ENCODE results near the gene CCN5.

CCN5 gene

DNA sequence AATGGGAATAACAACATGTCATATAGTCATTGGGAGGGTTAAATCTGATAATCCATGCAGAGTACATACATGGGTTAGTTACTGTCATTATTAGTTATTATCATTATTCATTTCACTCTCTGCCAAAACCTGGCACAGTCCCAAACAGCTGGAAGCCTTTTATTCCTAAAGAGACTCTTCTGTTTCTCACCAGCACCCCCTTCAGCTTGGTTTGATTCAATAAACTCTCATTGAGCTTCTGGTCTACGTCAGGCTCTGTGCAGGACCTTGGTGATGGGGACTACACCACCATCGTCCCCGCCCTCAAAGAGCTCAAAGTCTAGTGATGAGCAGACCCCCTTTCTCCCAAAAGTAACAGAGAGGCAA is 32.8 kb downstream of the CCN5 start:
- peak overlapping the region; percentile 78 for H3K27ac ChIP-seq
- TF ChIP-seq, protein P1, sequence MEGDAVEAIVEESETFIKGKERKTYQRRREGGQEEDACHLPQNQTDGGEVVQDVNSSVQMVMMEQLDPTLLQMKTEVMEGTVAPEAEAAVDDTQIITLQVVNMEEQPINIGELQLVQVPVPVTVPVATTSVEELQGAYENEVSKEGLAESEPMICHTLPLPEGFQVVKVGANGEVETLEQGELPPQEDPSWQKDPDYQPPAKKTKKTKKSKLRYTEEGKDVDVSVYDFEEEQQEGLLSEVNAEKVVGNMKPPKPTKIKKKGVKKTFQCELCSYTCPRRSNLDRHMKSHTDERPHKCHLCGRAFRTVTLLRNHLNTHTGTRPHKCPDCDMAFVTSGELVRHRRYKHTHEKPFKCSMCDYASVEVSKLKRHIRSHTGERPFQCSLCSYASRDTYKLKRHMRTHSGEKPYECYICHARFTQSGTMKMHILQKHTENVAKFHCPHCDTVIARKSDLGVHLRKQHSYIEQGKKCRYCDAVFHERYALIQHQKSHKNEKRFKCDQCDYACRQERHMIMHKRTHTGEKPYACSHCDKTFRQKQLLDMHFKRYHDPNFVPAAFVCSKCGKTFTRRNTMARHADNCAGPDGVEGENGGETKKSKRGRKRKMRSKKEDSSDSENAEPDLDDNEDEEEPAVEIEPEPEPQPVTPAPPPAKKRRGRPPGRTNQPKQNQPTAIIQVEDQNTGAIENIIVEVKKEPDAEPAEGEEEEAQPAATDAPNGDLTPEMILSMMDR (conservative IDR thresholded peaks at IDR 0.05) = no peak

DNA sequence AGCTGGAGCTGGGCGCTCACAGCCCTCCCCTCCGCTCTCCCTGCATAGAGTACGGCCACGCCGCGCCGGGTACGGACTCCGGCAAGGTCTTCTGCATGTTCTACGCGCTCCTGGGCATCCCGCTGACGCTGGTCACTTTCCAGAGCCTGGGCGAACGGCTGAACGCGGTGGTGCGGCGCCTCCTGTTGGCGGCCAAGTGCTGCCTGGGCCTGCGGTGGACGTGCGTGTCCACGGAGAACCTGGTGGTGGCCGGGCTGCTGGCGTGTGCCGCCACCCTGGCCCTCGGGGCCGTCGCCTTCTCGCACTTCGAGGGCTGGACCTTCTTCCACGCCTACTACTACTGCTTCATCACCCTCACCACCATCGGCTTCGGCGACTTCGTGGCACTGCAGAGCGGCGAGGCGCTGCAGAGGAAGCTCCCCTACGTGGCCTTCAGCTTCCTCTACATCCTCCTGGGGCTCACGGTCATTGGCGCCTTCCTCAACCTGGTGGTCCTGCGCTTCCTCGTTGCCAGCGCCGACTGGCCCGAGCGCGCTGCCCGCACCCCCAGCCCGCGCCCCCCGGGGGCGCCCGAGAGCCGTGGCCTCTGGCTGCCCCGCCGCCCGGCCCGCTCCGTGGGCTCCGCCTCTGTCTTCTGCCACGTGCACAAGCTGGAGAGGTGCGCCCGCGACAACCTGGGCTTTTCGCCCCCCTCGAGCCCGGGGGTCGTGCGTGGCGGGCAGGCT is 35.1 kb downstream of the CCN5 start:
- TF ChIP-seq, protein P1 (conservative IDR thresholded peaks at IDR 0.05) = no peak
- H3K27ac ChIP-seq = no peak overlapping the region

GRCh38 chr20:44752099-44752931 is 37.1 kb downstream of the CCN5 start:
- no peak overlapping the region for H3K27ac ChIP-seq
- TF ChIP-seq, protein P1 (conservative IDR thresholded peaks at IDR 0.05) = no peak

DNA sequence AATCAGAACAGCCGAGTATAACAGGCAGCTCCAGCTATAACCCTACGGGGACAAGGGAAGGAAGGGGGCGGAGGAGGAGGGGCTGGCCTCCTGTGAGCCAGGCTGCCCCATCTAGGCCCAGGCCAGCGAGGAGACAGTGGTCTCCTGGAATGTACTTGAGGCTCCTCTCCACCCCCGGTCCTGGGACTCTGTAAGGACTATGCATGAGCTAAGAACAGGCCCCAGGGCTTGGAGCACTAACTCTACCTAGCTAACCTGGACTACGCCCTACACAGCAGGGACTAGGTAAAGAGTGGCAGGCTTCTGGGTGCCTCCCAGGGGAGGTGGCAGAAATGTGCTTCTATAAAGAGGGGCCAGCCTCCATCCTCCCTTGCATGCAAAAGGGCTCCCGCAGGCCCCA is 39.4 kb downstream of the CCN5 start:
- H3K27ac ChIP-seq = no peak overlapping the region
- TF ChIP-seq, protein P1 (conservative IDR thresholded peaks at IDR 0.05) = no peak

- TF ChIP-seq, protein P1 (conservative IDR thresholded peaks at IDR 0.05) = no peak
- H3K27ac ChIP-seq = no peak overlapping the region
These were observed 41.0 kb downstream of the CCN5 start for GRCh38 chr20:44756011-44756688.

GRCh38 chr20:44756956-44757355 is 41.8 kb downstream of the CCN5 start:
- TF ChIP-seq, protein P1 (conservative IDR thresholded peaks at IDR 0.05) = no peak
- no peak overlapping the region for H3K27ac ChIP-seq

Data from VCaP (cell line).